ENCODE results near the gene DPCD.

The DPCD gene

GRCh38 chr10:101567165-101568006, 20.7 kb upstream of the DPCD start:
- DNase-seq = no peak

- DNase-seq = no peak
Observed at GRCh38 chr10:101568054-101568745, 19.9 kb upstream of the DPCD start.

- DNase-seq = no peak
Observed at GRCh38 chr10:101569323-101569621, 18.8 kb upstream of the DPCD start.

- peak; percentile 45 to 88 for DNase-seq
Observed at GRCh38 chr10:101569622-101570427, 18.3 kb upstream of the DPCD start.

DNA sequence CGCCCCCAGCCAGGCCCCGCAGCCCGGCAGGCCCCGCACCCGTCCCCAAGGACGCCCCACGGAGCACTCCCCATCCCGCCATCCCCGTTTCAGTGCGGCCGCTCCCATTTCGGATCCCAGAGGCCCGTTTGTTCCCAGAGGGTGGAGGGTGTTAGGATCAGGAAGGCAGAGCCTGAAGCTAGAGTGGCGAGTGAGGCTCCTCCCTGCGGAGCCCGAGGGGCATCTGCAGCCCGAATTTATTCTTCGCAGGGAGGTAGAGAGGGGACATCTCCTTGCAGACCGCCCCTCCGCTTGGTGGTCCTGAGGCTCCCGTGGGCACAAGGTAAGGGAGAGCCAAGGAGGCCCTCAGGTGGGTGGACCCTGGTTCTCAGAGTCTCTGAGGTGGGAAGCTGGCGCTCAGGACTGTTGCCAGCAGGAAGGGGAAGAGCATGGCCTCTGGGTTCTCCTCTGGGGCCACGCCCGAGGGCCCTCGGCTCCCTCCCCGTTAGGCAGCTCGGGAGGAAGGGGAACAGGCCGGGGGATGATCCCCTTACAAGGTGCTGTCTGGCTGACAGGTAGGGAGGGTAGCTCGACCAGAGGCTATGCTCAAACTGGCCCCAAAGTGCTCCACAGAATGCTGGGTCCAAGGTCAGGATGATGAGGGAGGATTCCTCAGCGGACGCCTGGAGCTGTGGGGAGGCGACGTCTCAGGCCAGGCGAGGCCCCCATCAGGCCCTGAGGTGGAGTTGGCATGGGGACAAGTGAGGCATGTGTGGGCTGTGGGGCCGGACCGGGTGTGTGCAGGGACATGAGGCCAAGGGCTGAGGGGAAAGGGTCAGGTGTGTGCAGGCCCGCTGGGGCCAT, 17.5 kb upstream of the DPCD start:
- peak; percentile 24 to 25 for DNase-seq

- no peak for DNase-seq
Observed at GRCh38 chr10:101571271-101571925, 16.7 kb upstream of the DPCD start.

GRCh38 chr10:101572126-101572525, 16.0 kb upstream of the DPCD start:
- no peak for DNase-seq

GRCh38 chr10:101572785-101573184, 15.3 kb upstream of the DPCD start:
- DNase-seq = no peak

DNA sequence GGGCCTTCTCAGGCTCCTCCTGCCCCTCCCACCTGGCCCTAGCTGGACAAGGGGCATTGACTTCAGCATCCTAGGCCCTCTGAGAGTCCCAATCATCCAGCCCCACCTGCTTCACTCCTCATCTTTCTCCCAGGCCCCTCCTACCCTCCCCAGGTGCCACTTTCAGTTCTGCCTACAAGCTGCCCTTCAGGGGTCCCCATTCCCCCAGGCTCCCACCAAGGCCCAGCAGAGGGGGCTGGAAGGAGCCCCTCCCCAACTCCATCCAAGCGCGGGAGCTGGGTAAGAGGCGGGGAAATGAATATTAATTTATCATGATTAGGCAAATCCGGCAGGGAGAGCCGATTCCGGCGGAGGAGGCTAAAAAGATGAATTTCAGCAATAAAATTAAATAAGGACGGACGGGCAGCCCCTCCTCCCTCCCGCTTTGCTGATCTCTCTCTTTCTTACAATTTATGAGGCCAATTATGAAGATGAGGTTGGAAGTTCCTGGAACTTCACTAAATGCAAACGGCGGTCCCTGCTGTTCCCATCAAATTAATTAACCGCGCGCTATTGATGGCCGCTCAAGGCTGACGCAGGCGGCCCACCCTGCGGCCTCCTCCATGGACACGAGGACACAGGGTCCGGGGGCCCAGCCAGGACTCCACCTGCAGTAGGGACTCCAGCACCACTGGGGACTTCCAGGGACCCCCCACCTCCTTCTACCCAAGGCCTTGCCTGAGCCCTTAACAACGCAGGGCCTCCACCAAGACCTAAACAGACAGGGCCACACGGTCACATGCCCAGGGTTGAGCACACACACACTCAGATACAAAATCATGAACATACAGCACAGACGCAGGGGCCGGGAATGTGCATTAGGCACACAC, 14.0 kb upstream of the DPCD start:
- no peak for DNase-seq

- no peak for DNase-seq
Observed at GRCh38 chr10:101575091-101575490, 13.0 kb upstream of the DPCD start.

GRCh38 chr10:101575580-101576210, 12.4 kb upstream of the DPCD start:
- DNase-seq = no peak

DNA sequence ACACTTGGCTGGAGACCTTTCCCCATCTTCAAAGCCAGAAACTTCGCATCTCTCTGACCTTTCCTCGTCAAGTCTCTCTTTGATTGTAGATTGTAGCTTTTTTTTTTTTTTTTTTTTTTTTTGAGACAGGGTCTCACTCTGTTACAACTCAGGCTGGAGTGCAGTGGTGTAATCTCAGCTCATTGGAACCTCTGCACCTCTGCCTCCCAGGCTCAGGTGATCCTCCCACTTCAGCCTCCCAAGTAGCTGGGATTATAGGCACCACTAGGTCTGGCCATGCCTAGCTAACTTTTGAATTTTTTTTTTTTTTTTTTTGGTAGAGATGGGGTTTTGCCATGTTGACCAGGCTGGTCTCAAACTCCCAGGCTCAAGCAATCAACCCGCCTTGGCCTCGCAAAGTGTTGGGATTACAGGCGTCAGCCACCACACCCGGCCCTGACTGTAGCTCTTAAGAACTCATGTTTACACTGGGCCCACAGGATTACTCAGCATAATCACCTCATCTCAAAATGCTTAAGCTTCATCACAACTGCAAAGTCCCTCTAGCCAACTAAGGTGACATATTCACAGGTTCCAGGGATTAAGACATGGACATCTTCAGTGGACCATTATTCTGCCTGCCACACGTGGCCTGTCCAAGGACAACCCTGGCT, 11.8 kb upstream of the DPCD start:
- DNase-seq = no peak

DNA sequence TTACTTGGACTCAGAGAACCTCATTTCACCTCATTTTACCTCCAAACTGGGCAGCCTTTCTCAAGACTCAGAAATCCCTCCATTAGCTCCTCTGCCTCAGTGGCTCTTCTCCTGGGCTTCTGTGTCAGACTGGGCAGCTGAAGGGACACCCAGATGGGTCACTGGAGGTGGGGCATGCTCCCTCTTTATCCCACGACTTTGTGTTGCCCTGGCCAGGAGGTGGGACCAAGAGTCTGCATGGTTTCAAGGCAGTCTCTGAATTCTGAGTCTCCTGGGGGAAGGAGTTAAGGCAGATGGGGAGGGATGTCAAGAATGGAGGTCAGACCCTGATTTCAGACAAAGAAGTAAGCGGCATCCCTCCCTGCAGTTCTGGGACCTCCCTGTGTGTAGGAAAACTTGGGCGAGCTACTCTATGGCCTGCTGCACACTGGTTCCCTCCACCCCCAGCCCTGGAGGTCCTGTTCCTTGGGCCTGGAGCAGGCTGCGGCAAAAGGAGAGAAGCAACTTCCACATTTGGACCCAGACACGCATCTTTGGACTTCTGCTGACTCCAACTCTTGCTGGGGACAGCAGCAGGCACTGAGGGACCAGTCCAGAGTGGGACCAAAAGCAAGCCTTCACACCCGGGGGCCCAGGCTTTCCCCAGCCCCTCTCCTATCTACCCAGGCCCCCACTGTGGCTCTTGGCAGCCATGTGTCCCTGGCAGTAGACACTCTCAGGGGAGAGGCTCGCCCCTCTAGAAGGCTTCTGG, 10.8 kb upstream of the DPCD start:
- no peak for DNase-seq

DNA sequence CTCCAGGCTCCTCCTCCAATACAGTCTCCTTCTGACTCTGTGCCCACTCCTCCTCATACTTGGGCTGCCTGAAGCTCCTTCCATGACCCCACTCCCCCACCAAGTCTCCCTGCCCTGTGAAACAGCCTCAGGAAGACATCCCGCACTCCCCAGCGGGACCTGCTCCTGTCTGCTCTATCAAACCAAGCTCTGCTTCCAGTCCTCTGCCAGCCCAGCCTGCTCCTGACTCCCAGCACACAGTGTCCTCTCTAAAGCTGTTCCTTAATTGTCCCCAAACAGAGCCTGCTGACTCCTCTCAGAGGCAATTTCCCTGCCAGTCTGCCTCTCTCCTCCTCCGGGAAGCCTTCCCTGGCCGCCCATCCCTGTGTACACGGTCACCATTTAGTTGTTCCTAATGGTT, 9.9 kb upstream of the DPCD start:
- DNase-seq = no peak

- no peak for DNase-seq
Observed at GRCh38 chr10:101578803-101579515, 9.2 kb upstream of the DPCD start.

DNA sequence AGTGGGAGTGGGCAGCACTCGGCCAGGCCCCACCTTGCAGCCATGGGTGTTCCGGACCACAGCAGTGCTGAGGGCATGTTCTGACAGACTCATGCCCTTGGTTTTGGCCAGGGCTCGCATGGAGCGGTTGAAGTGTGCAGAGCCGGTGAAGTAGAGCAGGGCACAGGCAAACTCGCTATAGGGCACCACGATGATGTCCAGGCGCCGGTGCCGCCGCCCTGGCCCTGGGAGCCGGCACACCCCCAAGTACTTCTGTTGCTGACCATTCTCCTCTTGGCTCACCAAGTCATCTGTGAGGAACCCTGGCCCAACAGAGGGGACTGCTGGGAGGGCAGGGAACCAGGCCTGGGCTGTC, 8.6 kb upstream of the DPCD start:
- DNase-seq = no peak

GRCh38 chr10:101580486-101581399, 7.4 kb upstream of the DPCD start:
- no peak for DNase-seq

GRCh38 chr10:101585841-101586240, 2.3 kb upstream of the DPCD start:
- DNase-seq = no peak

All from inflammatory macrophage treated with lipopolysaccharide for 1 hour (primary cell).